SK-N-SH treated with all-trans-retinoic acid at 6 μM for 48 hours (cell line): ENCODE measurements around the gene AKAP1.

Experiments
- ATAC-seq: fragments of 200-7000 bp; cut with Tn5 transposase; 3 replicates; pipeline ENCODE4 v1.9.1; 2020; ENCODE audit warnings: mild to moderate bottlenecking, moderate library complexity
- ARNTL ChIP-seq: fragments of 450-650 bp; formaldehyde crosslinking; IDR thresholded peaks from 2 replicates; pipeline ENCODE4 v1.5.0; 2020; ENCODE audit warnings: low read depth, mild to moderate bottlenecking, moderate library complexity, borderline replicate concordance
- BACH2 ChIP-seq: fragments of 250-450 bp; sonication (Bioruptor Pico); IDR thresholded peaks from 2 replicates; pipeline ENCODE4 v1.9.0; 2021; ENCODE audit warnings: mild to moderate bottlenecking, borderline replicate concordance
- CSDC2 ChIP-seq: fragments of 250-450 bp; sonication (Bioruptor Pico); IDR thresholded peaks from 2 replicates; pipeline ENCODE4 v1.5.0; 2020; ENCODE audit warnings: mild to moderate bottlenecking, moderate library complexity
- ESRRG ChIP-seq: fragments of 250-450 bp; sonication (Bioruptor Pico); IDR thresholded peaks from 2 replicates; pipeline ENCODE4 v1.6.1; 2021; ENCODE audit warnings: mild to moderate bottlenecking
- GLIS3 ChIP-seq: fragments of 250-450 bp; sonication (Bioruptor Pico); IDR thresholded peaks from 2 replicates; pipeline ENCODE4 v1.5.0; 2020; ENCODE audit warnings: mild to moderate bottlenecking, moderate library complexity
- ISL1 ChIP-seq: fragments of 250-450 bp; sonication (Bioruptor Pico); IDR thresholded peaks from 2 replicates; pipeline ENCODE4 v2.1.2; 2022; ENCODE audit warnings: mild to moderate bottlenecking, moderate library complexity
- OSR1 ChIP-seq: fragments of 250-450 bp; sonication (Bioruptor Pico); IDR thresholded peaks from 2 replicates; pipeline ENCODE4 v1.8.0; 2022; ENCODE audit warnings: moderate library complexity, mild to moderate bottlenecking, inconsistent platforms
- PPARA ChIP-seq: fragments of 250-450 bp; sonication (Bioruptor Pico); IDR thresholded peaks from 2 replicates; pipeline ENCODE4 v1.5.0; 2020; ENCODE audit warnings: mild to moderate bottlenecking, borderline replicate concordance
- RARB ChIP-seq: fragments of 250-450 bp; sonication (Bioruptor Pico); IDR thresholded peaks from 2 replicates; pipeline ENCODE4 v1.8.0; 2021; ENCODE audit warnings: mild to moderate bottlenecking, moderate library complexity
- SNAI2 ChIP-seq: fragments of 250-450 bp; sonication (Bioruptor Pico); IDR thresholded peaks from 2 replicates; pipeline ENCODE4 v1.5.0; 2020; ENCODE audit warnings: mild to moderate bottlenecking, moderate library complexity
- TCF4 ChIP-seq: fragments of 250-450 bp; sonication (Bioruptor Pico); IDR thresholded peaks from 2 replicates; pipeline ENCODE4 v1.8.0; 2021; ENCODE audit warnings: mild to moderate bottlenecking, moderate library complexity, borderline replicate concordance
- TOX ChIP-seq: fragments of 250-450 bp; sonication (Bioruptor Pico); IDR thresholded peaks from 2 replicates; pipeline ENCODE4 v1.8.0; 2021; ENCODE audit warnings: mild to moderate bottlenecking, moderate library complexity, borderline replicate concordance
- ZC3H10 ChIP-seq: fragments of 250-450 bp; sonication (Bioruptor Pico); IDR thresholded peaks from 2 replicates; pipeline ENCODE4 v1.5.1; 2021; ENCODE audit warnings: mild to moderate bottlenecking, moderate library complexity
- ZFP30 ChIP-seq: fragments of 450-650 bp; formaldehyde crosslinking; IDR thresholded peaks from 2 replicates; pipeline ENCODE4 v1.5.0; 2022; ENCODE audit warnings: mild to moderate bottlenecking, moderate library complexity
- ZNF70 ChIP-seq: fragments of 450-650 bp; formaldehyde crosslinking; IDR thresholded peaks from 2 replicates; pipeline ENCODE4 v1.5.0; 2020; ENCODE audit warnings: mild to moderate bottlenecking, moderate library complexity
- ZNF8 ChIP-seq: fragments of 450-650 bp; formaldehyde crosslinking; IDR thresholded peaks from 2 replicates; pipeline ENCODE4 v1.5.0; 2020; ENCODE audit warnings: mild to moderate bottlenecking, moderate library complexity
- TF ChIP-seq, protein P1 (sequence below): fragments of 250-450 bp; sonication (Bioruptor Pico); IDR thresholded peaks from 2 replicates; pipeline ENCODE4 v1.5.1; 2020; ENCODE audit warnings: low read depth, mild to moderate bottlenecking, moderate library complexity
- TF ChIP-seq, protein P2 (sequence below): fragments of 250-450 bp; sonication (Bioruptor Pico); IDR thresholded peaks from 2 replicates; pipeline ENCODE4 v1.5.0; 2020; ENCODE audit warnings: mild to moderate bottlenecking, moderate library complexity

Gene AKAP1

DNA sequence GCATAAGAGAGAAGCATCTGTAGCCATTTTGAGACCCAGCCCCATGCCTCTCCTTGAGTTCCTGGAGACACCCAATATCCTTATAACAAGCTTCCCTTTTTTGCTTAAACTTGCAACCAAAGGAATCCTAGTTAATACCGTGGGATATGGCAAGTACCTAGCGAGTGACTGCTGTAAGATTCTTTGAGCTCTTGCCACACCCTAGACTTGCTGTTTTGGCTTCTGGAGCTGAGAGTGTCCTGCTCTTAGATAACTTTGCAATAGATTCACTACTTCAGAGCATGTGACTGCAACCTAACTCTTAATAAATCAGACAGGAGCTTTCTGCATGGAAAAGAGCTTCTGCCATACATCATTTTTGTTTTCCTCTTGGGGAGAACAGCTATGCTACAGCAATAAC lies 58.3 kb downstream of the AKAP1 start:
- TF ChIP-seq ARNTL (CRISPR knock-in tag) (no peak), BACH2 (no peak), TOX (CRISPR knock-in tag) (no peak), RARB (CRISPR knock-in tag) (no peak), ZFP30 (CRISPR knock-in tag) (no peak), GLIS3 (no peak)
- no peak for ATAC-seq

DNA sequence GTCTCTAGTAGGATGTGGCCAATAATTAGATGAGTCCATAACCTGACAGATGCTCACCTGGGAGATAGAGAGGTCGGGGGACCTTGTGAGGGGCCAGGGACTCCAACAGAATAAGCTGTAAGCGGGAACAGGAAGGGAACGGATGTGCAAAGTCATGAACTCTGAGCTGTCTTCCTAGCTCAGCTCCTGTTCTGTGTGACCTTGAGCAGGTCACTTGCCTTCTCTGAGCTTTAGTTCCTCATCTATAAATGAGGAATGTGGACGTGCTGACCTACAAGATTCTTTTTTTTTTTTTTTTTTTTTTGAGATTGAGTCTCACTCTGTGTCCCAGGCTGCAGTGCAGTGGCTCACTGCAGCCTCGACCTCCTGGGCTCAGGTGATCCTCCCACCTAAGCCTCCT lies 58.9 kb downstream of the AKAP1 start:
- TF ChIP-seq ARNTL (CRISPR knock-in tag) (no peak), ZC3H10 (no peak), ISL1 (CRISPR knock-in tag) (no peak), ZNF8 (CRISPR knock-in tag) (no peak), TCF4 (CRISPR knock-in tag) (no peak), ESRRG (CRISPR knock-in tag) (no peak), OSR1 (no peak), SNAI2 (CRISPR knock-in tag) (no peak), ZFP30 (CRISPR knock-in tag) (no peak), BACH2 (no peak), RARB (CRISPR knock-in tag) (no peak), TOX (CRISPR knock-in tag) (no peak), PPARA (CRISPR knock-in tag) (no peak)
- TF ChIP-seq, protein P1, sequence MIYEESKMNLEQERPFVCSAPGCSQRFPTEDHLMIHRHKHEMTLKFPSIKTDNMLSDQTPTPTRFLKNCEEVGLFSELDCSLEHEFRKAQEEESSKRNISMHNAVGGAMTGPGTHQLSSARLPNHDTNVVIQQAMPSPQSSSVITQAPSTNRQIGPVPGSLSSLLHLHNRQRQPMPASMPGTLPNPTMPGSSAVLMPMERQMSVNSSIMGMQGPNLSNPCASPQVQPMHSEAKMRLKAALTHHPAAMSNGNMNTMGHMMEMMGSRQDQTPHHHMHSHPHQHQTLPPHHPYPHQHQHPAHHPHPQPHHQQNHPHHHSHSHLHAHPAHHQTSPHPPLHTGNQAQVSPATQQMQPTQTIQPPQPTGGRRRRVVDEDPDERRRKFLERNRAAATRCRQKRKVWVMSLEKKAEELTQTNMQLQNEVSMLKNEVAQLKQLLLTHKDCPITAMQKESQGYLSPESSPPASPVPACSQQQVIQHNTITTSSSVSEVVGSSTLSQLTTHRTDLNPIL (CRISPR knock-in tag), result no peak
- TF ChIP-seq, protein P2, sequence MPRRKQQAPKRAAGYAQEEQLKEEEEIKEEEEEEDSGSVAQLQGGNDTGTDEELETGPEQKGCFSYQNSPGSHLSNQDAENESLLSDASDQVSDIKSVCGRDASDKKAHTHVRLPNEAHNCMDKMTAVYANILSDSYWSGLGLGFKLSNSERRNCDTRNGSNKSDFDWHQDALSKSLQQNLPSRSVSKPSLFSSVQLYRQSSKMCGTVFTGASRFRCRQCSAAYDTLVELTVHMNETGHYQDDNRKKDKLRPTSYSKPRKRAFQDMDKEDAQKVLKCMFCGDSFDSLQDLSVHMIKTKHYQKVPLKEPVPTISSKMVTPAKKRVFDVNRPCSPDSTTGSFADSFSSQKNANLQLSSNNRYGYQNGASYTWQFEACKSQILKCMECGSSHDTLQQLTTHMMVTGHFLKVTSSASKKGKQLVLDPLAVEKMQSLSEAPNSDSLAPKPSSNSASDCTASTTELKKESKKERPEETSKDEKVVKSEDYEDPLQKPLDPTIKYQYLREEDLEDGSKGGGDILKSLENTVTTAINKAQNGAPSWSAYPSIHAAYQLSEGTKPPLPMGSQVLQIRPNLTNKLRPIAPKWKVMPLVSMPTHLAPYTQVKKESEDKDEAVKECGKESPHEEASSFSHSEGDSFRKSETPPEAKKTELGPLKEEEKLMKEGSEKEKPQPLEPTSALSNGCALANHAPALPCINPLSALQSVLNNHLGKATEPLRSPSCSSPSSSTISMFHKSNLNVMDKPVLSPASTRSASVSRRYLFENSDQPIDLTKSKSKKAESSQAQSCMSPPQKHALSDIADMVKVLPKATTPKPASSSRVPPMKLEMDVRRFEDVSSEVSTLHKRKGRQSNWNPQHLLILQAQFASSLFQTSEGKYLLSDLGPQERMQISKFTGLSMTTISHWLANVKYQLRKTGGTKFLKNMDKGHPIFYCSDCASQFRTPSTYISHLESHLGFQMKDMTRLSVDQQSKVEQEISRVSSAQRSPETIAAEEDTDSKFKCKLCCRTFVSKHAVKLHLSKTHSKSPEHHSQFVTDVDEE (CRISPR knock-in tag), result no peak
- ATAC-seq, result no peak

DNA sequence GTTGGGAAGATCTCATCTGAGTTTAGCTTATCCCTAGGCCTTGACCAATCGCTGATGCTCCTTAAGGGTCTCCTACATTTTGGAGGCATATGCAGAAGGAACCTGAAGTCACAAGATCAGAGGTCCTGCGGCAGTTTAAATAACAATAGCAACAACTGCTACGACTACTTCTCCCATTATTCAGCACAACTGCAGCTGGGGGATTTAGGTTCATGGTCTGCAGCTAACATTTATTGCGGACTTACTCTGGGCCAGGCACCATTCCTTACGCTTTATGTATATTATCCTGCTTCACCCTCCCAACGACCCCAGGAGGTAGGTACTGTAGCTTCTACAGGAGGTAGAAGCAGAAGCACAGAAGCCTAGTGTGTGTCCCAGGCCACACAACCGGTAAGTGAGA lies 59.5 kb downstream of the AKAP1 start:
- TF ChIP-seq, protein P1 (CRISPR knock-in tag), result no peak
- TF ChIP-seq ESRRG (CRISPR knock-in tag), result no peak
- no peak for TF ChIP-seq ARNTL (CRISPR knock-in tag)
- no peak for ATAC-seq

GRCh38 chr17:57145347-57145746 lies 60.3 kb downstream of the AKAP1 start:
- no peak for ATAC-seq
- no peak for TF ChIP-seq CSDC2 (CRISPR knock-in tag)
- TF ChIP-seq, all 23 proteins: peak for 0

DNA sequence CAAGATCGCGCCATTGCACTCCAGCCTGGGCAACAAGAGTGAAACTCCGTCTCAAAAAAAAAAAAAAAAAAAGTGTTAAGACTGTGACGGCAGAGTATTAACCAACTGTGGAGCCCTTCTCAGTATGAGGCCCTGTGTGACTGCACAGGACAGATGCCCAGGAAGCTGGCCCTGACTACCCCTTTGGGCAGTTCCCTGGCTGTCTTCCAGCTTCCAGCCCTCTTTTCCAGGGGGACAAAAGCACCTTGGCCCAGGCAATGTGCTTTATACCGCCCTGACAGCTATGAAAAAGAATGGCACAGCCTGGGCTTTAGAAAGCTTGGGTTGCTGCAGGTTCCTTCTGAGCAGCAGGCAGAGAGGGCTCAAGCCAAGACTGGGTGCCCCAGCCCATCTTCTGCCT lies 61.2 kb downstream of the AKAP1 start:
- TF ChIP-seq SNAI2 (CRISPR knock-in tag) (no peak), PPARA (CRISPR knock-in tag) (no peak), TOX (CRISPR knock-in tag) (no peak), ZNF70 (CRISPR knock-in tag) (no peak)
- TF ChIP-seq, protein P1 (CRISPR knock-in tag), result no peak
- TF ChIP-seq, all 23 proteins: peak for 0
- ATAC-seq, result no peak

DNA sequence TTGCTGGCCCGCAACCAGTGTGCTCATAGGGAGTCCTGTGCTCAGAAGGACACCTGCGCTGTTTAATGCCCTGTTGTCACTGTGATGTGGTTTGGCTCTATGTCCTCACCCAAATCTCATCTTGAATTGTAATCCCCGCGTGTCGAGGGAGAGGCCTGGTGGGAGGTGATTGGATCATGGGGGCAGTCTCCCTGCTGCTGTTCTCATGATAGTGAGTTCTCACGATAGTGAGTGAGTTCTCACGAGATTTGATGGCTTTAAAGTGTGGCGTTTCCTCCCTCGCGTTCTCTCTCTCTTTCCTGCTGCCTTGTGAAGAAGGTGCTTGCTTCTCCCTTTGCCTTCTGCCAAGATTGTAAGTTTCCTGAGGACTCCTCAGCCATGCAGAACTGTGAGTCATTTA lies 66.8 kb downstream of the AKAP1 start:
- TF ChIP-seq TOX (CRISPR knock-in tag) (no peak), ZNF8 (CRISPR knock-in tag) (no peak)
- ATAC-seq, result no peak
